Endothelial cell of umbilical vein (primary cell): ENCODE measurements around the gene HDAC4. TPM values are rescaled to one million over a fixed set of nuclear protein-coding genes. Genes with fewer than 3 reads are reported as not detected.

ENCODE experiments used
- BruUV-seq: library from RNA; stranded (reverse); fragments of 400-500 nt; replicated peaks from 2 replicates; lab custom pipeline; 2021; lab: Mats Ljungman, UMichigan
- CTCF ChIA-PET: fragments of 300-600, 350-600 bp; sonication (Branson Sonifier 250); formaldehyde crosslinking; loops from one replicate; lab custom pipeline; 2021; ENCODE audit warnings: antibody characterized with exemption, inconsistent platforms; lab: Charles Lee
- POLR2A ChIA-PET: fragments of 300-600, 350-600 bp; sonication (Branson Sonifier 250); formaldehyde crosslinking; loops from one replicate; lab custom pipeline; 2021; ENCODE audit warnings: antibody characterized with exemption, inconsistent platforms; lab: Charles Lee
- DNase-seq: peaks from one replicate; pipeline ENCODE4 v3.0.0-alpha.2; 2011; ENCODE audit warnings: low read depth, low spot score
- FAIRE-seq: peaks from 2 replicates; lab custom pipeline; 2011; peaks lifted over from hg19 to GRCh38; lab: Jason Lieb, UNC
- H2AFZ ChIP-seq: 2 replicates; pipeline ENCODE4 v1.6.0; 2012; ENCODE audit warnings: low read depth, low read length, control low read depth, inconsistent platforms
- H3K27ac ChIP-seq: 2 replicates; pipeline ENCODE4 v1.5.1; 2011; ENCODE audit warnings: low read depth, mild to moderate bottlenecking, control low read depth, low read length, moderate library complexity; ENCODE audit not compliant: insufficient read depth
- H3K27me3 ChIP-seq, 2 experiments: 2 replicates each; pipeline versions ENCODE4 v1.6.0 to v1.6.1; 2011; ENCODE audit warnings: low read length in 2 of 2, mixed read lengths in 1 of 2; ENCODE audit not compliant: control insufficient read depth in 2 of 2, insufficient read depth in 2 of 2
- H3K36me3 ChIP-seq, 2 experiments: 2 replicates in 1 of 2; 3 replicates in 1 of 2; pipeline ENCODE4 v1.5.1; 2011; ENCODE audit warnings: low read length in 2 of 2, mild to moderate bottlenecking in 1 of 2, moderate library complexity in 1 of 2; ENCODE audit not compliant: control insufficient read depth in 2 of 2, insufficient read depth in 2 of 2; ENCODE audit errors: extremely low read depth in 1 of 2
- H3K4me1 ChIP-seq: 3 replicates; pipeline ENCODE4 v1.5.1; 2011; ENCODE audit warnings: mild to moderate bottlenecking, low read length; ENCODE audit not compliant: control insufficient read depth, insufficient read depth; ENCODE audit errors: extremely low read depth
- H3K4me2 ChIP-seq: 2 replicates; pipeline ENCODE4 v1.6.1; 2011; ENCODE audit warnings: low read length, control low read depth, mixed read lengths; ENCODE audit not compliant: insufficient read depth
- H3K4me3 ChIP-seq, 3 experiments: fragments of 200-600 bp in 1 of 3; sonication (generic), shearing (Covaris generic) in 1 of 3; replicated peaks in 1 of 3; 2 replicates each; pipeline ENCODE4 v1.5.1; 2011 to 2016; ENCODE audit warnings: control low read depth in 3 of 3, low read length in 3 of 3, mild to moderate bottlenecking in 2 of 3, inconsistent platforms in 1 of 3, low read depth in 1 of 3, moderate library complexity in 1 of 3; ENCODE audit not compliant: insufficient read depth in 1 of 3
- H3K79me2 ChIP-seq: 2 replicates; pipeline ENCODE4 v1.6.0; 2012; ENCODE audit warnings: low read length, inconsistent platforms; ENCODE audit not compliant: control insufficient read depth, insufficient read depth
- H3K9ac ChIP-seq: replicated peaks from 2 replicates; pipeline ENCODE3; 2011; ENCODE audit warnings: low read length, control low read depth; ENCODE audit not compliant: insufficient read depth; ENCODE audit errors: extremely low read depth
- H3K9me1 ChIP-seq: replicated peaks from 3 replicates; pipeline ENCODE4 v1.6.0; 2011; ENCODE audit warnings: mild to moderate bottlenecking, low read length; ENCODE audit not compliant: control insufficient read depth, insufficient read depth; ENCODE audit errors: extremely low read depth
- H3K9me3 ChIP-seq: replicated peaks from 2 replicates; pipeline ENCODE4 v1.5.1; 2012; ENCODE audit warnings: low read length, inconsistent platforms; ENCODE audit not compliant: control insufficient read depth, insufficient read depth
- H4K20me1 ChIP-seq: replicated peaks from 2 replicates; pipeline ENCODE3; 2011; ENCODE audit warnings: mild to moderate bottlenecking, low read length; ENCODE audit not compliant: control insufficient read depth, insufficient read depth; ENCODE audit errors: extremely low read depth
- CTCF ChIP-seq, 2 donors: IDR thresholded peaks; 1 replicate in 1 of 2; 2 replicates in 1 of 2; pipeline ENCODE4 v1.5.1; 2011; ENCODE audit warnings: low read length in 2 of 2, mild to moderate bottlenecking in 2 of 2, moderate library complexity in 2 of 2, control low read depth in 1 of 2, inconsistent platforms in 1 of 2, low read depth in 1 of 2; ENCODE audit not compliant: insufficient read depth in 1 of 2; ENCODE audit errors: extremely low read depth in 1 of 2
- EZH2 ChIP-seq: IDR thresholded peaks from 2 replicates; pipeline ENCODE4 v1.6.1; 2012; ENCODE audit warnings: borderline replicate concordance, low read depth, mild to moderate bottlenecking, moderate library complexity, low read length, inconsistent platforms; ENCODE audit not compliant: severe bottlenecking
- FOS ChIP-seq: IDR thresholded peaks from 2 replicates; pipeline ENCODE4 v1.6.1; 2011; ENCODE audit warnings: mild to moderate bottlenecking, low read length, moderate library complexity, borderline replicate concordance; ENCODE audit not compliant: insufficient read depth
- GATA2 ChIP-seq: IDR thresholded peaks from 2 replicates; pipeline ENCODE4 v1.7.0; 2011; ENCODE audit warnings: low read depth, mild to moderate bottlenecking, moderate library complexity, mixed read lengths, low read length; ENCODE audit not compliant: insufficient read length, insufficient read depth
- JUN ChIP-seq: IDR thresholded peaks from 2 replicates; pipeline ENCODE4 v1.6.1; 2011; ENCODE audit warnings: borderline replicate concordance, low read depth; ENCODE audit not compliant: insufficient read length, insufficient read depth
- MAX ChIP-seq: IDR thresholded peaks from 2 replicates; pipeline ENCODE4 v1.6.1; 2011; ENCODE audit not compliant: insufficient read depth, insufficient read length
- MYC ChIP-seq: IDR thresholded peaks from one replicate; pipeline ENCODE4 v1.6.1; 2011; ENCODE audit warnings: mild to moderate bottlenecking, low read depth, low read length
- POLR2A ChIP-seq: IDR thresholded peaks from 2 replicates; pipeline ENCODE4 v1.6.1; 2012; ENCODE audit warnings: low read depth, mild to moderate bottlenecking, control low read depth, low read length
- POLR2AphosphoS5 ChIP-seq: IDR thresholded peaks from 2 replicates; pipeline ENCODE4 v1.6.1; 2012; ENCODE audit warnings: low read depth, mild to moderate bottlenecking, control low read depth, low read length, moderate library complexity; ENCODE audit not compliant: insufficient read depth
- dilution Hi-C: fragments of 300-500 bp; cut with MboI; formaldehyde crosslinking; loops from one replicate; pipeline ENCODE4 v1.15.0; 2019; ENCODE audit warnings: low sequenced_read_pairs; ENCODE audit not compliant: extremely low pct_ligation_motif_present
- intact Hi-C: fragments of 100-400 bp; cut with micrococcal nuclease; formaldehyde crosslinking; loops from one replicate; pipeline ENCODE4 v1.10.0; 2022
- polyA plus RNA-seq, 4 experiments: library from polyadenylated mRNA; depleted of rRNA in 3 of 4; stranded (reverse) in 3 of 4; unstranded in 1 of 4; fragments of >200 nt; gene quantifications; 2 replicates each; pipeline versions ENCODE4 v1.2.1 to v1.2.3, GENCODE V29; 2011 to 2012; ENCODE audit warnings: missing spikeins in 1 of 4
- total RNA-seq: library from RNA; stranded (reverse); gene quantifications from 2 replicates; pipeline ENCODE4 v1.2.3, GENCODE V29; 2021

The HDAC4 gene
- total and polyA plus RNA-seq, 2 donors (not counting 3 experiments of a cell fraction or from before 2014, with no cell fraction given): 13.4 to 33.0 TPM

- no peak overlapping the region for H3K27ac ChIP-seq
- FAIRE-seq (peak; percentile 12), DNase-seq (no peak)
- TF ChIP-seq JUN: no peak
- H3K9me1 ChIP-seq: no peaks in the 10 kb centered on the region
- no peaks in the 10 kb centered on the region for H4K20me1 ChIP-seq
- intact Hi-C loops: no loop called here
- peaks cover 17% of the 10 kb centered on the region for H3K4me1 ChIP-seq
- no peaks in the 10 kb centered on the region for H3K36me3 ChIP-seq
- ChIA-PET CTCF (interaction anchor here (0.8 to 1.0 kb wide), 2 partner anchors 27 to 148 kb away, joined by 3 read pairs; partner anchors contain the start of gene HDAC4), POLR2A (no interaction called here)
- H3K27me3 ChIP-seq: no peaks in the 10 kb centered on the region
- no peak overlapping the region for H3K9ac ChIP-seq
- dilution Hi-C loops: no loop called here
- H3K9me3 ChIP-seq: no peaks in the 10 kb centered on the region
- H2AFZ ChIP-seq: no peak overlapping the region
- H3K4me3 ChIP-seq: no peak overlapping the region
- BruUV-seq: no TSS peak
- no peaks in the 10 kb centered on the region for H3K79me2 ChIP-seq
- no peak overlapping the region for H3K4me2 ChIP-seq
Observed at GRCh38 chr2:239253264-239253663, 147.6 kb downstream of the HDAC4 start.

- H3K4me2 ChIP-seq: no peak overlapping the region
- dilution Hi-C loops (no loop called here), intact Hi-C loops (no loop called here)
- H3K9ac ChIP-seq: no peak overlapping the region
- CTCF ChIA-PET: interaction anchor here (0.8 to 2.0 kb wide), 4 partner anchors 18 to 148 kb away, joined by 3 to 4 read pairs (median 3); partner anchors contain the start of gene HDAC4
- no peaks in the 10 kb centered on the region for H3K36me3 ChIP-seq
- H3K4me3 ChIP-seq: no peak overlapping the region
- H3K9me3 ChIP-seq: no peaks in the 10 kb centered on the region
- no peak overlapping the region for H3K27ac ChIP-seq
- no peaks in the 10 kb centered on the region for H3K79me2 ChIP-seq
- H3K9me1 ChIP-seq: no peaks in the 10 kb centered on the region
- H4K20me1 ChIP-seq: no peaks in the 10 kb centered on the region
- peaks cover 14% of the 10 kb centered on the region for H3K4me1 ChIP-seq
- POLR2A ChIA-PET: no interaction called here
- FAIRE-seq: no peak
- TF ChIP-seq POLR2A (no peak), CTCF (IDR thresholded peaks at IDR 0.05; ENCODE audit: extremely low read depth in 1 of 2, insufficient read depth in 1 of 2, low read depth in 1 of 2, low read length in 2 of 2) (no peak), EZH2 (no peak), JUN (no peak), MAX (no peak), GATA2 (no peak), MYC (no peak), POLR2AphosphoS5 (no peak), FOS (no peak)
- DNase-seq: peak; percentile 75
- no peak overlapping the region for H2AFZ ChIP-seq
- H3K27me3 ChIP-seq: no peaks in the 10 kb centered on the region
- no TSS peak for BruUV-seq
Observed at GRCh38 chr2:239252801-239253200, 148.0 kb downstream of the HDAC4 start.
